DMS153 treated with DMSO at 0.1 percent for 48 hours (cell line): ENCODE measurements around the gene TMEM108.

Experiments used
- DNase-seq: peaks from one replicate; lab custom pipeline; 2025; ENCODE audit not compliant: unreplicated experiment; lab: John Stamatoyannopoulos, UW

The TMEM108 gene

DNA sequence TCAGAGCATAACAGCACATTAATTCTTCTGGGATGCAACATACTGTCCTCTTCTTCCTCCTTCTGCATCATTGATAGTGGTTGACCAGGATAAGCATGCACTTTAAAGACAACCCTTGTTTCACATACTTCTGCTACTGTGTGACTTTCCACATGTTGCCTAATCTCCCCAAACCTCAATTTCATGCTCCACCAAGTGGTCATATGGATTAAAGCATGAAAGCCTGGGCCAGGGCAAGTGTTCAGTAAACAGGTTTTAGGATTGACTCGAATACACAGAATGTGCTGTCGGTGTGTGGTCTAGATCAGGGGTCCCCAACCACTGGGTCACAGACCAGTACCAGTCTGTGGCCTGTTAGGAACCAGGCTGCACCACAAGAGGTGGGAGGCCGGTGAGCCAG is 339.2 kb downstream of the TMEM108 start:
- no peak for DNase-seq

DNA sequence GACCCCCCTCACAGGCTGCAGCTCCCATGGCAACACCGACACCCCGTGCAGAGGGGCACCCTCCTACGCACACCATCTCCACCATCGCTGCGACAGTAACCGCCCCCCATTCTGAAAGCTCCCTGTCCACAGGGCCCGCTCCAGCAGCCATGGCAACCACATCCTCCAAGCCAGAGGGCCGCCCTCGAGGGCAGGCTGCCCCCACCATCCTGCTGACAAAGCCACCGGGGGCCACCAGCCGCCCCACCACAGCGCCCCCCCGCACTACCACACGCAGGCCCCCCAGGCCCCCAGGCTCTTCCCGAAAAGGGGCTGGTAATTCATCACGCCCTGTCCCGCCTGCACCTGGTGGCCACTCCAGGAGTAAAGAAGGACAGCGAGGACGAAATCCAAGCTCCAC is 341.7 kb downstream of the TMEM108 start:
- no peak for DNase-seq

DNA sequence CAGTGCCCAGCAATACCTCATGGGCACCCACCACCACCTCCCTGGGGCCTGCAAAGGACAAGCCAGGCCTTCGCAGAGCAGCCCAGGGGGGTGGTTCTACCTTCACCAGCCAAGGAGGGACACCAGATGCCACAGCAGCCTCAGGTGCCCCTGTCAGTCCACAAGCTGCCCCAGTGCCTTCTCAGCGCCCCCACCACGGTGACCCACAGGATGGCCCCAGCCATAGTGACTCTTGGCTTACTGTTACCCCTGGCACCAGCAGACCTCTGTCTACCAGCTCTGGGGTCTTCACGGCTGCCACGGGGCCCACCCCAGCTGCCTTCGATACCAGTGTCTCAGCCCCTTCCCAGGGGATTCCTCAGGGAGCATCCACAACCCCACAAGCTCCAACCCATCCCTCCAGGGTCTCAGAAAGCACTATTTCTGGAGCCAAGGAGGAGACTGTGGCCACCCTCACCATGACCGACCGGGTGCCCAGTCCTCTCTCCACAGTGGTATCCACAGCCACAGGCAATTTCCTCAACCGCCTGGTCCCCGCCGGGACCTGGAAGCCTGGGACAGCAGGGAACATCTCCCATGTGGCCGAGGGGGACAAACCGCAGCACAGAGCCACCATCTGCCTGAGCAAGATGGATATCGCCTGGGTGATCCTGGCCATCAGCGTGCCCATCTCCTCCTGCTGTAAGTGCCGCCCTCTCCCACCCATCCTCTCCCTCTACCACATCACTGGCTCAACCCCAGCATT is 342.5 kb downstream of the TMEM108 start:
- no peak for DNase-seq

DNA sequence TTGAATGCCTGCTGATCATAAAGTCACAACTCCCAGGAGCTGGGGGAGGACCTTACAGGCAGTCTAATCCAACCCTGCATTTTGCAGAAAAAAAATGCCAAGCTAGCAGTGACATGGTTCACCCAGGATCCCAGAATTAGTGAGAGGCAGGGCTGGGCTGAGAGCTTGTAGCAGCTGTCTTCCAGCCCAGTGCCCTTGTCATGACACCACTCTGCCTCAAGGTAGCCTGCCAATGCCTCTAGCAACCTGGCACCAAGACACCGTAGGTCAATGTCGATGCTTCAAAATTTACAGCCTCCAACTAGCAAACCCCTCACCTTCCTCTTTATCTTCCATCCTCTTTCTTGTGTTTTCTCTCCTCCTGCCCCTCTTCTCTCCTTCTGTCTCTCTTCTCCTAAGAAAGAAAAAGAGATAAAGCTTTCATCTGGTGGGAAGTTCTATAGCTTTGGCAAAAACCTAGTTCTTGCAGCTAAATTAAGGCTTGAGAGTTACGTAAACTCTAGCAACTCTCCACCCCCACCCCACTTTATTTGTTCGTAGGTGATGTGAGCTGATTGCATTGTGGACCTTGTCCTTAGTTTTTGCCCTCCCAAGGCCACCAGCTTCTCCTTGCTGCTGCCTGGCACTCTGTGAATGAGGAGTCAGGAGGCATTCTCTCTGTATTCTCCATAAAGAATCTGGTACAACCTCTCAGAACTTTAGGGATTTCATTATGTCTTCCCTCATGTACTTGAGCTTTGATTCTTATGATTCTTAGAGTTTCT is 343.3 kb downstream of the TMEM108 start:
- no peak for DNase-seq

DNA sequence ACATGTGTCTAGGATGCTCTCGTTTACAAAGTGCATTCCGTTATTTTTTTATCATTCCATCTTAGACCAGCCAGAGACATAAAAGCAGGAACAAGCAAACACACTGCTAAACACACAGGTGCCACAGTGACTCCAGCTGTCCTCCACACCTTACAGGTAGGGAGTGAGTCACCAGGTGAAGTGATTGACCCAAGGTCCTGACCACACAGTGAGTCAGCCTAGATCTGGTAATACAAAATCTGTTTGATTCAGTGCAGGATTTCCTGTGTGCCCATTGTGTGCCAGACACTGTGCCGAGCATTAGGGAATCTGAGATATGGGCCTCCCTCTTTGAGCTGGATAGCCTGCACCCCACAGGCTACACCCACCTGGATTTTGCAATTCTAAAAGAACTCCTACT is 345.0 kb downstream of the TMEM108 start:
- DNase-seq: no peak

DNA sequence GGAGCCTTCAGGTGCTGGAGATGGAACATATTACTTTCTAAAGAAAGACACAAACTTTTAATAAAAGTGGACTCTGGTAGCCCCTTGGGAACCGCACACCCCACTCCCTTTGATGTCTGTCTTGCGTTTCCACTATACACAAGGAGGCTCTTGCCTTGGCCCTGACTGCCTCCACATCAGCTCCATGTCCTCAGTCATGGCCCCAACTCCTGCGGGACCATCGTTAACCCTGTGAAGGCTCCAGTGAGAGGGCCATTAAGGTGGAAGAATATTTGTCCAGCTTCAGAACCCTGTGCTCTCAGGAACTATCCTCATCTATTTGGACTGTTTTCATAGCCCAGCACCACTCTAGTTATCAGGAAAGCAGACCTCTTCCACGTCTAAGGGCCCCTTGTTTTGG is 345.6 kb downstream of the TMEM108 start:
- DNase-seq: no peak

DNA sequence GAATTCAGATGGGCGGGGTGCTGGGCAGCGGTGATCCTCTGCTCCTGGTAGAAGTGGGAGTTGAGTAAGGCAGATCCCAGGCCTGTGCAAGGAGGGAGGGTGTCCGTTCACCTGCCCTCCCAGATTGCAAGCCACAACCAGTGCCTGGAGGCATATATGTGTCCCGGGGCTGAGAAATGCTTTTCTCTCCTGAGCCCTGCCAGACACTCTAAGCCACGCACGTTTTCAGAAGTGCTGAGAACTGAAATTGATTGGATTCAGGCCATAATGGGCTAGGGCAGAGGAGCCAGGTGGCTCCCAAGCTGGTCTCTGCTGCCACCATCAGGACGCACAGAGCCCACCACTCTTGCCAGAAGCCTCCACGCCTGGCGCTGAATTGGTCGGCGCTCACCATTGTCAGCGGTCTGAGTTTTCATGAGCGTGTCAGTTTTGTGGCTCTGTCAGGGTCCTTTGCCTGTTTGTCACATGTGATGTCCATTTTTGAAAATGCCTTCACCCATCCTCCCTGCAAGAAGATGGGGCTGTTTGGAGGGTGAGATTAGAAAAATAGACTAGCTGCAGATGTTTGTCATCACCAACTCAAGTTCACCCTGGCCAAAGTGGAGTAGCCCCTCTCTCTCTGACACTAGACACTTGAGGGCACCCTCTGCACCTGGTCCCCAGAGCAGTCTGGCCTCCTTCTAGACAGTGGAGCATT is 346.3 kb downstream of the TMEM108 start:
- DNase-seq: no peak

DNA sequence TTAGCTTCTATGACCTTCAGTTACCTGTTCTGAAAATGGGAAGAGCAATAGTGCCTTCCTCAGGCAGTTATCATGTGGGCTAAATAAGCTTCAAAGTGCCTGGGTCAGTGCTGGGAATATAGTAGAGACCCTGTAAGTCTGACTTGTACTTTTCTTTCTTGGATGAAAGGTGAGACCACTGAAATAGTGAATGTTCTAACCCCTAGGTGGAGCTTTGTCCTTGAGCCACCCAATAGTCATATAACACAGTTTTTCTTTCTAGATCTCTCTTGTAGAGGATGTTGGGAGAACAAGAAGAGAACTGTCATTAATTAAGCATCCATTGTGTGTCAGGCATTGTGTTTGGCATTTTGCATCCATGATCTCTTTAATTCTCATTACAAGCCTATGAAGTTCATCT is 348.7 kb downstream of the TMEM108 start:
- DNase-seq: no peak

DNA sequence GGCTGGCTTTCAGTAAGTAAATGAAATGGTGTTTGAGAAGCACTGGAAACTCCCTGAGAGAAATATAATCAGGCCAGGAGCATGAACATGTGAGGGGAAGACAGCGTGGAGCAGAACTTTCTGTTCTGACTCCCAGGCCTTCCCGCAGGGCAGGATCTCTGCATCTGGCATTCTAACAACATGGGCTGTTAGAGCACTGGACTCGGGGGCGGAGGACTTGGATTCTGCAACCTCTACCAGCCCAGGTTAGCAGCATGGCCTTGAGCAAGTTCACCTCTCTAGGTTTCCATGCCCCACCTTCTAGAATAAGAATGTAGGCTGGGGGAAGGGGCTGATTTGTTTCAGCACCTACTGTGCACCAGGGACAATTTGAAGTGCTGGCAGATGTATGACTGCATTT is 349.1 kb downstream of the TMEM108 start:
- no peak for DNase-seq

DNA sequence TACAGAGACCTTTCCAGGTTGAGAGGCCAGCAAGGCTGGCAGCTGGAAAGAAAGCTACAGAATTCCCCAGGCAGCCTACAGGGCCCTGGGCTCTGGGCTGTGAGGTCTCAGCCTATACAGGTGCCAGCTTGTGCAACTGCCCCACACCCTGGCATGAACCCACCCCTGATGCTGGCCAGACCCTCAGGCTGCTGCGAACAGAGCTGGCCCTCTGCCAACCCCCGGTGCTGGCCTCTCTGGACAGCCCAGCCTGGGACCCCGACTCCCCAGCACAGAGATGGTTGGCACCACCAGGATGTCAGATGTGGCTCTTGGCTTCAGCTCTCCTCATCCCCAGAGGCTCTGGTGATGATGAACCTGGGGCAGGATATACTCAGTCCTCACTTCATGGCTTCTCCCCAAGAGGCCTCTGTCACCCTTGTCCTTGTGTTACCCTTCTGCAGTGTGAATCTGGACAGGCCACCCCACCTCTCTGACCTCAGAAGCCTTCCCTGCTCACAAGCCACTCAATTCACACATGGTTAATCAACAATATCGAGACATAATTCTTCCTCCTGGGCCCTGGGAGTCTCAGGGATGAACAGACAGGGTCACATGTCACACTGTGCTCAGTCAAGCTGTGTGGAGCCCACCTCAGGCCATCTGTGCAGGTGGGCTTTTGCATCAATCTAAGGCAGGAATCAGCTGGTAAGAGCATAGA is 350.7 kb downstream of the TMEM108 start:
- DNase-seq: no peak

DNA sequence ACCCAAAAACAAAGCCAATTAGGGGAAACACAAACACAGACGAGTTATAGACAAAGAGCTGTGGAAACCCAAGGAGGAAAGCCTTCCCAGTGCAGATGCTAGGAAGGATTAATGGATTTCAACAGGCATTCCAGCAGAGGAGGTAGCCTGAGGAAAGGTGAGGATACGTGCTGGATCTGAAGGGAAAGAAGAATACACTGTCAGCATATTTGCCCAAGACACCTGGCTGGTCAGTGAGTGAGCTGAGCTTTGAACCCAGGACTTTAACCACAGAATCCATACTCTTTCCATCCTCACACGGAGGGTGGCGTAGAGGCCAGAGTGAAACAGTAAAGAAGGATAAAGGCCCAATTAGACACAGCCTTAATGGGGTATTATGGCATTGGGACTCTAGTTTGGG is 352.5 kb downstream of the TMEM108 start:
- DNase-seq: no peak

DNA sequence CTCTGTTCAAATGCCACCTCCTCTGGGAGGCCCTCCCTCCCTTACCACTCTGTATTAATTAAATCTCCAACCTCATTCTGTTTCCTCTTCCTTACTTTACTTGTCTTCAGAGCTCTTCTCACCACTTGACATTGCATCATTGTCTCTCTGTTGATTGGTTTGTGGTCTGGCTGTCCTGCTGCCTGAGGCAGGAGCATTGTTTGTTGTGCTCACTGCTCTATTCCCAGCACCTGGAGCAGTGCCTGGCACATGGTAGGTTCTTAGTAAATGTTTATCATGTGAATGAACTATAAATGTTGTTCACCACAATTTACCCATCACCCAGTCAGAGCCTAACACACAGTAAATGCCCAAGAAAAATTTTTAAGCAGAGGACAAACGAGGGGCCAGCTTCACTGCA is 355.0 kb downstream of the TMEM108 start:
- DNase-seq: no peak

DNA sequence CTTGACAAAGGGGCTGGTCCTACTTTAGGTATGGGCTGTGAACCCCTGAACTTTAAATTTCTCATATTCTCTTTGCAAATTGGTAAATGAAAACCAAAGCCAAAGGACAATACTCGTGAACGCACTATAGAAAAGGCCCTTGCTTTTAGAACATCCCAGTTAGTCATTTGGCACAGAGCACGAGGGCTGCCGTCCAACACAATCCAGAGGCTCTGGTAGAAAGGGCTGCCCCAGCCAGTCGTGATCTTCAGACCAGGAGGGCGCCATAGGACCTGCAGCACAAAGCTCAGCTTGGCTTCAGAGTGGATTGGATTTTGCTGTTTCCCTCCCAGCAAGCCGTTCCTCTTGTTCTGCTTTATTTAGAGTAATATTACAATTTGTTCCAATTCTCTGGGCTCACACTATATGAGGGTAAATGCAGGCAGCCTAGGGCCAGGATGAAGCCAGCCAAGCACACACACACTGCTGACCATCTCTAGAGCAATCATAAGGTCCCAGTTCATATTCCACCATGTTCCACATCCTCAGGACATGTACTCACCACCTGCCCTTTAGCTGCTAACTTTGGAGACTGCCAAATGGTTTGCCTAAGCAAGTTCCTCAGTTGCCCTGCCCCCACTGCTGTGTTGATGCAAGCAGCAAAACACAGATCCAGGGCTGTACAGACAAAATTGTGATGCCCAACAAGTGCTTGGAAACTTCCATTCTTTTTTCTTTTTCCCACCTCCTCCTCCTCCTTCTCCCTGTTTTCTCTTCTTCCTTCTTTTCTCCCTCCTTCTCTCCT is 355.7 kb downstream of the TMEM108 start:
- no peak for DNase-seq

DNA sequence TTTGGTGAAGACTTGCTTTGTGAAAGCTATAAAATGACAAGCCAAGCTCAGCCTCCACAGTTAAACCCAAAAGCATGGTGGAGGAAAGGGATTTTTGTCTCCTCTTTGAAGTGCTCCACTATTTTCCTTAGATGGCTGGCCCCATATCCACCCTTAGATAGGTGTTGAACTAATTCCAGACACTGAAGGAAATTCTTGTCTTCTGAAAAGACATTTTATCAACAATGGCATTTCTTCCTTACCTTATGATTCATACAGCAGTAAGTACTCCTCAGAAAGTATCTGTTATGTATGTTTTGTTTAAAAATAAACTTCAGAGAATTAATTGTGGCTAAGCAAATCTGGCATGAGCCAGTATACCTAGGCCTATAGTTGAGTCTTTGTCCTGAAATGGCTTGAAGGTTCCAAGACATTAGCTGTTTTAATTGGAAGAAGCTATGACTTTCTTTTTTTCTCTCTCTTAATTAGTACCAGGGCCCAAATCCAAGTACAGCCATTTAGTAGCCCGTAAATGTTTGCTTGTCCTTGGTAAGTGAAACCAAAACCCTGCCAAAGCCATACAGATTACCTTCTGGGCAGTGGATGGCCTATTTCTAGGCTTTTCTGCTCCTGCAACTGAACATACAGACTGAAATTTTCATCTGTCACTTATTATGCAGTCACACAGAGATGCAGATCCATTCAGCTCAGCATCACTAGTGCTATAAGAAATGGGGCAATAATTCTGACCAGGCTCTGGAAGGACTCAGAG is 356.5 kb downstream of the TMEM108 start:
- DNase-seq: no peak

DNA sequence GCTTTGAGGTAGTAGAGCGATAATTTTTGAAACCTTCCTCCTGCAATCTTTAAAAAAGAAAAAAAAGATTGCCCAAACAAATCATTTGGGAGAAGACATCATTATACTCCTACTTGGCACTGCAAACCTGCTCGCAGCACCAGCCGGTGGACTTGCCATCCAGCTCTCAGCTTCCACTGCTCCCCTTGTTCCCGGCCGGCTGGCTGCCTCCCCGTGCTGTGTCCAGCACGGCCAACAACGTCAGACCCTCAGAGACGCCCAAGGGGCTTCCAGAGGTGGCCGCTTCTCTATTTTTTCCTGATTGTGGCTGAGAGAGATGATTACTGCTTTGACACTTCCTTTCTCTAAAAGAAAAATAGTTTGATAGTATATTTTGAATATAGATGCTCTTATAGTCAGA is 358.7 kb downstream of the TMEM108 start:
- no peak for DNase-seq

DNA sequence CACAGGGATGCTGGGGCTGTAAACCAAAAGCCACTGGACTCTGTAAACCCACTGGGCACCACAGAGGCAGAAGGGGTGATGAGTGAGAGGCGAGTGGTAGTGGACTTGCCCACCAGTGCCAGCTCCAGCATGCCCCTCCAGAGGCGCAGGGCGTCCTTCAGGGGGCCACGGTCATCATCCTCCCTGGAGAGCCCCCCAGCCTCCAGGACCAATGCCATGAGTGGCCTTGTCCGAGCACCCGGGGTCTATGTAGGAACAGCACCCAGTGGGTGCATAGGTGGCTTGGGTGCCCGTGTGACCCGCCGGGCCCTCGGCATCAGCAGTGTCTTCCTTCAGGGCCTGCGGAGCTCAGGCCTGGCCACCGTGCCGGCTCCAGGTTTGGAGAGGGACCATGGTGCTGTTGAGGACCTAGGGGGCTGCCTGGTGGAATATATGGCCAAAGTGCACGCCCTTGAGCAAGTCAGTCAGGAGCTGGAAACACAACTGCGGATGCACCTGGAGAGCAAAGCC is 361.9 kb downstream of the TMEM108 start, which contains the start of gene BFSP2:
TSS of gene BFSP2 (plus strand) at position 51 of the 510 bp plus-strand sequence. CDS start at position 79, 28 bp downstream.
- DNase-seq: no peak

DNA sequence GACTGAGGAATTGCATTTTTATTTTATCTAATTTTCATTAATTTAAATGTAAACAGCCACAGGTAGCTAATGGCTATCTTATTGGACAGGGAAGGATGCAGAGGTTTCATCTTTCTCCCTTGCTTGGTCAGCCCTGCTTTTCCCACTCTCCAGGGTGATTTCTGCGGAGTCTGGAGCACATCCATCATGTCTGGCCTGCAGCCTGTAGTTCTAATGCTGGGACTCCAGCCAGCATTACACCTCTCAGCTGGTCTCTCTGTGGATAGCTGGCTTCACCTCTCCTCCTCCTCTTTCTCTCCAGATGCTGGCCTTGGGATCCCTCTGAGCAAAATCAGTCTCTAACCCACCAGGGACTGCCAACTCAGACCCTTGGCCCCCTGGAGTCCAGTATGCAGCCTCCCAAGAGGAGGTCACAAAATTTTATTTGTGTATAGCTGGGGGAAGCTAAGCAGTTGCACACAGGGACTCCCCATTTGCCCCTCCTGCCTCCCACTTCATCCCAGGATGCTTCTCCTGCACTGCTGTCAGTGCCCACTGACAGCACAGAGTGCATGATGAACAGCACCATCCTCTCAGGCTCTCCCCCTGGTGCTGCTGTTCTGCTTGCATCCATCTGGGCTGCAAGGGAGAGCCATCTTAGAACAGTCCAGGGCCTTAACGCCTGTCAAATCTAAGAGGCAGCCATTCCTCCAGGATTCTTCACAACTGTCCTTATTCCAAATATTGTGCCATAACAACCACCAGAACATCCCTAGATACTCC is 363.4 kb downstream of the TMEM108 start:
- no peak for DNase-seq

DNA sequence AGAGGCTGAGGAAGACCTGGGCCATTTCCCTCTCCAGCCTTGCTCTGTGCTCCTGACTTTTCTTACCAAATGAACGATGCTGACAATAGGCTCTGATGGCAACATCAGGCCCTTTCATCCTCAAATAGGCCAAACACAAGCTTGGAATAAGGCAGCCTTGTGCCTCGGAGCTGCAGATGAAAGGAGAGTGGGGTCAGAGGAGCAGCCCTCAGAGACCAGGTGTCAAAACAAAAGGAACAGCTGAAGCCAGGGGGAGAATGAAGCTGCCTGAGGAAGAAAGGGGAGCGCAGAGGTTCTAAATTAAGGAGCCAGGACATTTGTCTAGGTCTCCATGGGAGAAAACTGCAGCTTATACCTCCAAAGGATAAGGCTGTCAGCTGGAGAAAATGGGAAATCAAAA is 366.7 kb downstream of the TMEM108 start:
- no peak for DNase-seq

DNA sequence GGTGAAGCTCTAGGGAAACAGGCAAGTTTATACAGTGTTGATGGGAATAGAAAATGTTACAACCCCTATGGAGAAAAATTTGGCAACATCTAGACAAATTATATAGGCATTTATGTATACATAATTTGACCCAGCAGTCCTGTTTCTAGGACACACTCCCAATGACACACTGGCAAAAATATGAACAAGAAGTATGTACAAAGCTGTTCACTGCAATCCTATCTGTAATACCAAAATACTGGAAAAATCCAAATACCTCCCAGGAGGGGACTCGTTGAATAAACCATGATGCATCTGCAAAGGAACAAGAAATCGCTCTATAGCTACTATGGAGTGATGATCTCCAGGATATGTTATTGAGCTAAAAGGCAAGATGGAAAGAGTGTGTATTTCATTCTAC is 370.2 kb downstream of the TMEM108 start:
- no peak for DNase-seq
